Transverse colon (tissue), 4 donors: Measurements from ENCODE around the gene TUB.

Experiments
- EP300 ChIP-seq: sonication (generic); formaldehyde crosslinking; IDR thresholded peaks from one replicate; pipeline ENCODE4 v1.6.1; 2017; ENCODE audit warnings: antibody characterized with exemption, low read depth
- POLR2A ChIP-seq: fragments of 450-650 bp; IDR thresholded peaks from one replicate; pipeline ENCODE4 v1.6.1; 2016; ENCODE audit warnings: antibody characterized with exemption, mild to moderate bottlenecking, moderate library complexity
- POLR2AphosphoS5 ChIP-seq, 3 donors: sonication (generic); formaldehyde crosslinking; IDR thresholded peaks; one replicate each; pipeline ENCODE4 v1.6.1; 2016; ENCODE audit warnings: antibody characterized with exemption in 3 of 3
- TF ChIP-seq, protein P1 (sequence below), 5 experiments: fragments of 200-600 bp in 3 of 5; fragments of 450-650 bp in 2 of 5; sonication (generic) in 3 of 5; IDR thresholded peaks; 1 replicate in 2 of 5; 2 replicates in 3 of 5; pipeline ENCODE4 v1.5.1; 2016 to 2017; ENCODE audit warnings: antibody characterized with exemption in 5 of 5, inconsistent platforms in 3 of 5, mild to moderate bottlenecking in 2 of 5, moderate library complexity in 1 of 5

DNA sequence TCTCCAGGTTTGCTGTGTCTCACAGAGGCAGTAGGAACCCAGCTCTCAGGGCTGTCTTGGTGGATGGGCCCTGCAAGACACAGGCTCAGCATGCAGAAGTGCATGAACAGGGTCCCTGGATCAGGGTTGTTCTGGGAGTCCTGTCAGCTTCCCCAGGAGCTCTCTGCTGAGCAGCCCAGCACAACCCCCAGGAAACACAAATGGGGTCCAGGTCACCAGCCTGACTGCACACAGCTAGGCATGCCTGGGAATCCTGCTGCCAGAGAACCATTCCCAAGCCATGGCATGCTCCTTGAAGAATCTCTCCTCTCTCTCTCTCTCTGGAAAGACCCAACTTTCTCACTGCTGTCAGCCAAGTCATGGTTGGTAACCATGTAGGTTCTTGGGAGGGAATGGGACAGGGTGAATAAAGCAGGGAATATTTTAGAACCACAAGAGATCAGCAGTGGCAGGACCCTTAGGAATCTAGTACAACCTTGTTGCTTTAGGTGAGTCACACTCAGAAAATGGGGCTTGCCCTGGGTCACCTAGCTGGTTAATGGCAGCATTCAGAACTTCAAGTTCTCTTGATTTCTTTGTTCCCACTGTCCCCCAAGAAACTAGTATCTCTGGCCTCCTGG is 21.4 kb downstream of the TUB start:
- TF ChIP-seq, protein P1, sequence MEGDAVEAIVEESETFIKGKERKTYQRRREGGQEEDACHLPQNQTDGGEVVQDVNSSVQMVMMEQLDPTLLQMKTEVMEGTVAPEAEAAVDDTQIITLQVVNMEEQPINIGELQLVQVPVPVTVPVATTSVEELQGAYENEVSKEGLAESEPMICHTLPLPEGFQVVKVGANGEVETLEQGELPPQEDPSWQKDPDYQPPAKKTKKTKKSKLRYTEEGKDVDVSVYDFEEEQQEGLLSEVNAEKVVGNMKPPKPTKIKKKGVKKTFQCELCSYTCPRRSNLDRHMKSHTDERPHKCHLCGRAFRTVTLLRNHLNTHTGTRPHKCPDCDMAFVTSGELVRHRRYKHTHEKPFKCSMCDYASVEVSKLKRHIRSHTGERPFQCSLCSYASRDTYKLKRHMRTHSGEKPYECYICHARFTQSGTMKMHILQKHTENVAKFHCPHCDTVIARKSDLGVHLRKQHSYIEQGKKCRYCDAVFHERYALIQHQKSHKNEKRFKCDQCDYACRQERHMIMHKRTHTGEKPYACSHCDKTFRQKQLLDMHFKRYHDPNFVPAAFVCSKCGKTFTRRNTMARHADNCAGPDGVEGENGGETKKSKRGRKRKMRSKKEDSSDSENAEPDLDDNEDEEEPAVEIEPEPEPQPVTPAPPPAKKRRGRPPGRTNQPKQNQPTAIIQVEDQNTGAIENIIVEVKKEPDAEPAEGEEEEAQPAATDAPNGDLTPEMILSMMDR (IDR thresholded peaks at IDR 0.05) = no peak
- TF ChIP-seq POLR2AphosphoS5 (IDR thresholded peaks at IDR 0.05) (no peak), EP300 (no peak), POLR2A (no peak)
